C4-2B (cell line): Measurements from ENCODE around the gene SRCAP.

ENCODE experiments used
- ZFX ChIP-seq: fragments of 450-650 bp; IDR thresholded peaks from 2 replicates; pipeline ENCODE4 v1.6.1; 2017
- TF ChIP-seq, protein P1 (sequence below): fragments of 450-650 bp; conservative IDR thresholded peaks from 2 replicates; pipeline ENCODE4 v1.5.1; 2017; ENCODE audit warnings: mild to moderate bottlenecking

DNA sequence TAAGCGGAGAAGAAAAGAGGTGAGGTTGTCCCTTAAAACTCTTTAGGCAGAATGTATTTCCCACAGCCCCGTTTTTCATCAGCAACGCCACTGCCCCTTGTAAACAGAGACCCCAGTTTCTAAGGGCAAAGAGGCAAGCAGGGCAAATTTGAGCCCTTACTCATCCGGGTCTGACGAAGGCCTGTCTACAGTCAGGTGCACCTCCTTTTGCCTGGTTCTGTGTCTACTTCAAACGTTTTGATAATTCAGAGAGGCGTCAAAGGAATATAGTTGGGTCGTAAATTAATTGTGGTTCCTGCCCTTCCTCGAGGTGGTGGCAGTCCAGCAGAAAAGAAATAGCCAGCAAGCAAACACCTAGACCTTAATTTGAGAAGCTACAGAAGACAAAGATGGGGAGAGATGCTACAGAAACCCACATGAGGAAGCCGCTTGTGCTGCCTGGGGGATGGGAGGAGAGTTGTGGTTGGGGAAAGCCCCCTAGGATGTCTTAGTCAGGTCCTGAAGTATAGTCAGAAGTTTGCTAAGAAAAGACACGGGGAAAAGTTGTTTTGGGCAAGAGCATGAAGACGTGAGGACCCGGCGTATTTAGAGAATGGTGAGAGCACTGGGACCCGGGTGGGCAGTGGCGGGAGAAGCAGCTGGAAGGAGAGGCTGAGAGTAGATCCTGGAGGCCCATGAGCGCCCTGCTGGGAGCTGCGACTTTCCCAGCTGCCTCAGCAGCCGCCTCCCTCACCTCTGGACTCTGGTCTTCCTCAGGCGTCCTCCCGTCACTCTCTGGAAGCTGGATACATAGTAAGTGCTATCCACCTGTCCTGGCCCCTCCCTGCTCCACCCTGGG, 38.3 kb upstream of the SRCAP start:
- TF ChIP-seq, protein P1, sequence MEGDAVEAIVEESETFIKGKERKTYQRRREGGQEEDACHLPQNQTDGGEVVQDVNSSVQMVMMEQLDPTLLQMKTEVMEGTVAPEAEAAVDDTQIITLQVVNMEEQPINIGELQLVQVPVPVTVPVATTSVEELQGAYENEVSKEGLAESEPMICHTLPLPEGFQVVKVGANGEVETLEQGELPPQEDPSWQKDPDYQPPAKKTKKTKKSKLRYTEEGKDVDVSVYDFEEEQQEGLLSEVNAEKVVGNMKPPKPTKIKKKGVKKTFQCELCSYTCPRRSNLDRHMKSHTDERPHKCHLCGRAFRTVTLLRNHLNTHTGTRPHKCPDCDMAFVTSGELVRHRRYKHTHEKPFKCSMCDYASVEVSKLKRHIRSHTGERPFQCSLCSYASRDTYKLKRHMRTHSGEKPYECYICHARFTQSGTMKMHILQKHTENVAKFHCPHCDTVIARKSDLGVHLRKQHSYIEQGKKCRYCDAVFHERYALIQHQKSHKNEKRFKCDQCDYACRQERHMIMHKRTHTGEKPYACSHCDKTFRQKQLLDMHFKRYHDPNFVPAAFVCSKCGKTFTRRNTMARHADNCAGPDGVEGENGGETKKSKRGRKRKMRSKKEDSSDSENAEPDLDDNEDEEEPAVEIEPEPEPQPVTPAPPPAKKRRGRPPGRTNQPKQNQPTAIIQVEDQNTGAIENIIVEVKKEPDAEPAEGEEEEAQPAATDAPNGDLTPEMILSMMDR: no peak
- TF ChIP-seq ZFX: no peak
